Kidney (tissue), 14 donors: ENCODE measurements around the gene PRKN. TPM values are rescaled to one million over a fixed set of nuclear protein-coding genes. Genes with fewer than 3 reads are reported as not detected.

Experiments
- DNase-seq, 5 donors: peaks; one replicate each; pipeline ENCODE4 v3.0.0-alpha.2; 2013 to 2020
- FAIRE-seq: peaks from 2 replicates; lab custom pipeline; 2012; peaks lifted over from hg19 to GRCh38; lab: Jason Lieb, UNC
- H3K27ac ChIP-seq, 2 donors: one replicate each; pipeline ENCODE4 v1.7.0; 2013; ENCODE audit warnings: low read depth in 2 of 2, low read length in 2 of 2, inconsistent platforms in 1 of 2
- H3K27me3 ChIP-seq: one replicate; pipeline ENCODE4 v1.7.1; 2013; ENCODE audit warnings: low read length, inconsistent platforms; ENCODE audit not compliant: control insufficient read depth, insufficient read depth
- H3K36me3 ChIP-seq, 3 donors: one replicate each; pipeline versions ENCODE4 v1.7.0 to v1.7.1; 2013; ENCODE audit warnings: low read length in 3 of 3, control low read depth in 1 of 3, inconsistent platforms in 1 of 3; ENCODE audit not compliant: insufficient read depth in 3 of 3, control insufficient read depth in 2 of 3
- H3K4me1 ChIP-seq, 3 donors: one replicate each; pipeline versions ENCODE4 v1.7.0 to v1.7.1; 2013; ENCODE audit warnings: low read length in 3 of 3, inconsistent platforms in 1 of 3, low read depth in 1 of 3; ENCODE audit not compliant: control insufficient read depth in 2 of 3, insufficient read depth in 2 of 3
- H3K4me3 ChIP-seq, 3 donors: one replicate each; pipeline versions ENCODE4 v1.7.0 to v1.8.1; 2013; ENCODE audit warnings: low read length in 3 of 3, control low read depth in 1 of 3, inconsistent platforms in 1 of 3
- H3K9ac ChIP-seq, 3 donors: one replicate each; pipeline versions ENCODE4 v1.7.0 to v1.7.1; 2013; ENCODE audit warnings: low read length in 3 of 3, control low read depth in 1 of 3, inconsistent platforms in 1 of 3
- H3K9me3 ChIP-seq, 3 donors: one replicate each; pipeline versions ENCODE4 v1.7.0 to v1.7.1; 2013; ENCODE audit warnings: low read length in 3 of 3, control low read depth in 1 of 3, inconsistent platforms in 1 of 3; ENCODE audit not compliant: control insufficient read depth in 2 of 3, insufficient read depth in 1 of 3
- CTCF ChIP-seq: IDR thresholded peaks from 3 replicates; pipeline ENCODE4 v1.5.1; 2012; ENCODE audit warnings: mild to moderate bottlenecking, moderate library complexity, borderline replicate concordance; ENCODE audit not compliant: insufficient read depth; ENCODE audit errors: extremely low read depth
- intact Hi-C: fragments of 100-400 bp; cut with DNase I; formaldehyde crosslinking; loops from one replicate; pipeline ENCODE4 v1.11.1; 2022
- polyA plus RNA-seq: library from polyadenylated mRNA; stranded (reverse); fragments of 350-450 nt; fragmentation: Illumina TruSeq; extraction: RNeasy Lipid Tissue Mini Kit (QIAGEN cat#74804); gene quantifications from one replicate; pipeline ENCODE4 v1.2.3, GENCODE V29; 2014; ENCODE audit warnings: low read depth, low replicate concordance; ENCODE audit not compliant: insufficient read depth
- total RNA-seq: library from RNA; stranded (reverse); fragmentation: NEBNext Ultra II Directional; extraction: Animal tissue kit (Norgen Biotek cat#: 25700); gene quantifications from one replicate; pipeline ENCODE4 v1.2.1, GENCODE V29; 2021
- donor health status: control.
- donor health status: control.
- donor health status: control.
- donor health status: control.
- donor health status: control.
- donor health status: DM: yes; HTN: yes; CAD: no.
- donor health status: Normal renal cell carcinoma (clear cell type).

PRKN gene
- total and polyA plus RNA-seq, 2 donors from 2014 or later, result 8.6 to 10.4 TPM

- FAIRE-seq, result no peak
- H3K27ac ChIP-seq, result no peak overlapping the region
- H3K36me3 ChIP-seq, result no peaks in the 10 kb centered on the region
- H3K27me3 ChIP-seq, result no peaks in the 10 kb centered on the region
- no peaks in the 10 kb centered on the region for H3K9me3 ChIP-seq
- no peak for DNase-seq
- no peak for TF ChIP-seq CTCF
- H3K4me3 ChIP-seq, result no peak overlapping the region
- no peak overlapping the region for H3K9ac ChIP-seq
- intact Hi-C loops, result no loop called here
- no peaks in the 10 kb centered on the region for H3K4me1 ChIP-seq
Observed at GRCh38 chr6:161532536-161532935, 1195.0 kb downstream of the PRKN start.

GRCh38 chr6:161526794-161527193 is 1200.8 kb downstream of the PRKN start:
- H3K4me1 ChIP-seq, result no peaks in the 10 kb centered on the region
- no peak overlapping the region for H3K4me3 ChIP-seq
- DNase-seq, result no peak
- H3K27me3 ChIP-seq, result no peaks in the 10 kb centered on the region
- TF ChIP-seq CTCF, result no peak
- no peak for FAIRE-seq
- intact Hi-C loops, result no loop called here
- H3K9ac ChIP-seq, result no peak overlapping the region
- no peak overlapping the region for H3K27ac ChIP-seq
- no peaks in the 10 kb centered on the region for H3K9me3 ChIP-seq
- no peaks in the 10 kb centered on the region for H3K36me3 ChIP-seq

GRCh38 chr6:161523362-161523761 is 1204.2 kb downstream of the PRKN start:
- DNase-seq, result no peak
- H3K9me3 ChIP-seq, result no peaks in the 10 kb centered on the region
- no peaks in the 10 kb centered on the region for H3K27me3 ChIP-seq
- H3K36me3 ChIP-seq, result no peaks in the 10 kb centered on the region
- no peak for TF ChIP-seq CTCF
- intact Hi-C loops, result no loop called here
- no peak for FAIRE-seq
- no peak overlapping the region for H3K4me3 ChIP-seq
- H3K27ac ChIP-seq, result no peak overlapping the region
- no peak overlapping the region for H3K9ac ChIP-seq
- no peaks in the 10 kb centered on the region for H3K4me1 ChIP-seq

- Histone ChIP-seq H3K4me1 (no peaks in the 10 kb centered on the region), H3K4me3 (no peak overlapping the region), H3K36me3 (no peaks in the 10 kb centered on the region), H3K9me3 (no peaks in the 10 kb centered on the region), H3K27me3 (no peaks in the 10 kb centered on the region), H3K9ac (no peak overlapping the region), H3K27ac (no peak overlapping the region)
- no peak for TF ChIP-seq CTCF
- FAIRE-seq (no peak), DNase-seq (no peak)
- intact Hi-C loops, result no loop called here
Observed at GRCh38 chr6:161522276-161522675, 1205.3 kb downstream of the PRKN start.
